ENCODE measurements around the gene HERPUD1.

GRCh38 chr16:56956076-56956475 is 24.1 kb downstream of the HERPUD1 start:
- no peak for TF ChIP-seq POLR2A (IDR thresholded peaks at IDR 0.05)
- no peak for TF ChIP-seq CTCF (IDR thresholded peaks at IDR 0.05)

Measured in vagina (tissue), 2 donors.